GM12878 (cell line): ENCODE results near the gene NKD2. TPM values are rescaled to one million over a fixed set of nuclear protein-coding genes. Genes with fewer than 3 reads are reported as not detected.
A peak's percentile ranks its signal among the peaks of the same experiment; 100 is the strongest.
"Not testable (repeated sequence)": the region's sequence is repeated elsewhere in the genome, so short reads cannot be mapped to it uniquely, and the experiment has no call there.

Experiments used
- ATAC-seq: fragments of 200-7000 bp; cut with Tn5 transposase; 3 replicates; pipeline ENCODE4 v1.9.1; 2020; ENCODE audit warnings: mild to moderate bottlenecking, moderate library complexity
- BruUV-seq: library from RNA; stranded (reverse); fragments of 400-500 nt; replicated peaks from 2 replicates; lab custom pipeline; 2021; lab: Mats Ljungman, UMichigan
- CTCF ChIA-PET: fragments of 300-600 bp; sonication (Branson Sonifier 250); formaldehyde crosslinking; extraction: SDS; loops from one replicate; lab custom pipeline; 2021; ENCODE audit warnings: inconsistent platforms; lab: Yijun Ruan, JAX
- POLR2A ChIA-PET: fragments of 350-600 bp; formaldehyde crosslinking; extraction: SDS; loops from one replicate; lab custom pipeline; 2021; ENCODE audit warnings: inconsistent platforms; lab: Charles Lee
- RAD21 ChIA-PET: fragments of 300-600 bp; sonication (Branson Sonifier 250); formaldehyde crosslinking; loops from one replicate; lab custom pipeline; 2023; ENCODE audit warnings: antibody characterized with exemption; ENCODE audit not compliant: unreplicated experiment; lab: Charles Lee
- SMC1A ChIA-PET: fragments of 300-600 bp; sonication (Branson Sonifier 250); formaldehyde crosslinking; loops from one replicate; lab custom pipeline; 2023; ENCODE audit not compliant: unreplicated experiment, uncharacterized antibody; lab: Charles Lee
- DNase-seq: peaks from one replicate; pipeline ENCODE4 v3.0.0-alpha.2; 2011; ENCODE audit warnings: low read depth, low spot score
- FAIRE-seq: peaks from 3 replicates; lab custom pipeline; 2011; peaks lifted over from hg19 to GRCh38; lab: Jason Lieb, UNC
- H2AFZ ChIP-seq: 2 replicates; pipeline ENCODE4 v1.6.0; 2011; ENCODE audit warnings: low read depth, low read length, control low read depth; ENCODE audit not compliant: control insufficient read depth
- H3K27ac ChIP-seq: 2 replicates; pipeline ENCODE4 v1.5.1; 2011; ENCODE audit warnings: control low read depth; ENCODE audit not compliant: control insufficient read depth, insufficient read depth
- H3K27me3 ChIP-seq, 2 experiments: replicated peaks in 1 of 2; 2 replicates each; pipeline versions ENCODE4 v1.6.0 to v1.6.1; 2011; ENCODE audit warnings: low read length in 1 of 2; ENCODE audit not compliant: control insufficient read depth in 2 of 2, insufficient read depth in 2 of 2
- H3K36me3 ChIP-seq, 2 experiments: 2 replicates each; pipeline ENCODE4 v1.5.1; 2011; ENCODE audit warnings: low read length in 1 of 2; ENCODE audit not compliant: control insufficient read depth in 2 of 2, insufficient read depth in 2 of 2
- H3K4me1 ChIP-seq: 2 replicates; pipeline ENCODE4 v1.6.1; 2011; ENCODE audit warnings: mild to moderate bottlenecking, low read length, moderate library complexity, mixed read lengths; ENCODE audit not compliant: control insufficient read depth, insufficient read depth
- H3K4me2 ChIP-seq: 2 replicates; pipeline ENCODE4 v1.6.0; 2011; ENCODE audit warnings: control low read depth; ENCODE audit not compliant: control insufficient read depth, insufficient read depth
- H3K4me3 ChIP-seq: fragments of 200-600 bp; sonication (generic); 2 replicates; pipeline ENCODE4 v1.5.1; 2016
- H3K79me2 ChIP-seq: 2 replicates; pipeline ENCODE4 v1.6.0; 2011; ENCODE audit warnings: low read length; ENCODE audit not compliant: control insufficient read depth, insufficient read depth
- H3K9ac ChIP-seq: 2 replicates; pipeline ENCODE4 v1.8.0; 2011; ENCODE audit warnings: low read length, control low read depth, mixed read lengths; ENCODE audit not compliant: control insufficient read depth, insufficient read depth
- H3K9me3 ChIP-seq: replicated peaks from 3 replicates; pipeline ENCODE4 v1.5.1; 2011; ENCODE audit warnings: mild to moderate bottlenecking, low read length; ENCODE audit not compliant: control insufficient read depth, insufficient read depth
- H4K20me1 ChIP-seq: 2 replicates; pipeline ENCODE4 v1.6.0; 2011; ENCODE audit not compliant: control insufficient read depth, insufficient read depth
- BACH1 ChIP-seq: fragments of 450-650 bp; IDR thresholded peaks from 2 replicates; pipeline ENCODE4 v1.6.1; 2017; ENCODE audit warnings: mild to moderate bottlenecking, borderline replicate concordance
- CHD2 ChIP-seq: IDR thresholded peaks from 2 replicates; pipeline ENCODE4 v1.6.1; 2011; ENCODE audit warnings: low read depth, low read length, improper control_type of control experiment, borderline replicate concordance
- MTA2 ChIP-seq: fragments of 450-650 bp; IDR thresholded peaks from 2 replicates; pipeline ENCODE4 v1.6.1; 2016; ENCODE audit warnings: low read depth, mild to moderate bottlenecking, moderate library complexity
- RELB ChIP-seq: fragments of 450-650 bp; IDR thresholded peaks from 2 replicates; pipeline ENCODE4 v1.6.1; 2017; ENCODE audit warnings: low read depth, mild to moderate bottlenecking, moderate library complexity
- SMARCA5 ChIP-seq: fragments of 450-650 bp; IDR thresholded peaks from 2 replicates; pipeline ENCODE4 v1.6.1; 2017; ENCODE audit warnings: mild to moderate bottlenecking
- SUZ12 ChIP-seq: fragments of 200-600 bp; sonication (generic); IDR thresholded peaks from one replicate; pipeline ENCODE4 v1.6.1; 2018; ENCODE audit warnings: antibody characterized with exemption, mild to moderate bottlenecking; ENCODE audit not compliant: unreplicated experiment
- TAF1 ChIP-seq: IDR thresholded peaks from 2 replicates; pipeline ENCODE4 v1.6.1; 2011; ENCODE audit warnings: mild to moderate bottlenecking, low read depth, low read length, borderline replicate concordance
- ZNF384 ChIP-seq: IDR thresholded peaks from 2 replicates; pipeline ENCODE4 v1.6.1; 2012; ENCODE audit warnings: low read depth, mild to moderate bottlenecking, low read length, improper control_type of control experiment, borderline replicate concordance
- WGBS: methylation state at CpG from one replicate; pipeline ENCODE4 v1.1.6; 2016; ENCODE audit warnings: low lambda C conversion rate; ENCODE audit not compliant: insufficient replicate concordance, insufficient coverage; ENCODE audit errors: missing lambda C conversion rate; 5-methylcytosine and 5-hydroxymethylcytosine counted together
- in situ Hi-C: fragments of 300-500 bp; cut with MboI; formaldehyde crosslinking; loops from 9 replicates; pipeline ENCODE4 v1.14.3; 2018; ENCODE audit warnings: mixed read lengths
- intact Hi-C: fragments of 100-400 bp; cut with micrococcal nuclease; formaldehyde crosslinking; loops from one replicate; pipeline ENCODE4 v1.14.2; 2022; ENCODE audit not compliant: unreplicated experiment
- polyA plus RNA-seq, 11 experiments: library from polyadenylated mRNA; depleted of rRNA in 4 of 11; unstranded in 6 of 11; stranded (reverse) in 5 of 11; fragments of >200 nt; fragmentation: Nextera tagmentation in 4 of 11; fragmentation: Illumina TruSeq in 1 of 11; extraction: Ambion mirVana in 4 of 11; extraction: Trizol in 1 of 11; gene quantifications; 1 replicate in 1 of 11; 2 replicates in 10 of 11; pipeline versions ENCODE4 v1.2.1 to v1.2.3, GENCODE V29; 2011 to 2016; ENCODE audit warnings: inconsistent platforms in 2 of 11, missing spikeins in 2 of 11, low read depth in 1 of 11
- total RNA-seq, 4 experiments: library from RNA; depleted of rRNA in 3 of 4; stranded (reverse); fragments of >200 nt in 3 of 4; fragmentation: Illumina TruSeq in 1 of 4; extraction: Trizol in 1 of 4; gene quantifications; 2 replicates each; pipeline versions ENCODE4 v1.2.1 to v1.2.3, GENCODE V29; 2013 to 2021

Gene NKD2
- total and polyA plus RNA-seq, 10 of the 15 experiments (the other 5 are each of a cell fraction or from before 2014, with no cell fraction given): 0.20 to 0.83 (median 0.26) TPM; not detected in 7

- no peaks in the 10 kb centered on the region for H3K79me2 ChIP-seq
- no peak overlapping the region for H3K4me2 ChIP-seq
- peaks cover 4% of the 10 kb centered on the region; the same call in 1 of the 2 replicates for H3K4me1 ChIP-seq
- BruUV-seq: no TSS peak
- H3K27ac ChIP-seq: no peak overlapping the region
- CTCF ChIA-PET: no interaction called here
- H2AFZ ChIP-seq: no peak overlapping the region
- in situ Hi-C loops: no loop called here
- TF ChIP-seq SUZ12 (no peak), TAF1 (no peak), BACH1 (no peak), SMARCA5 (no peak), CHD2 (no peak)
- TF ChIP-seq, all 136 proteins: peak for 0
- Histone ChIP-seq H3K4me3 (no peak overlapping the region), H3K36me3 (no peaks in the 10 kb centered on the region), H3K9ac (no peak overlapping the region), H3K9me3 (no peaks in the 10 kb centered on the region), H3K27me3 (peaks cover 0 to 5% of the 10 kb centered on the region in 2 experiments; a peak in 2 of 4 replicates), H4K20me1 (no peaks in the 10 kb centered on the region)
- ChIA-PET SMC1A (no interaction called here), POLR2A (no interaction called here), RAD21 (no interaction called here)
- DNase-seq: no peak
- 62% methylated on average over 14 of the region's 14 CpGs for WGBS
- no peak for FAIRE-seq
- intact Hi-C loops: no loop called here
- ATAC-seq: no peak
These were observed 39.2 kb upstream of the NKD2 start for GRCh38 chr5:969408-969839.

GRCh38 chr5:972575-972974 lies 36.0 kb upstream of the NKD2 start:
- ATAC-seq, H3K9me3 ChIP-seq, H3K4me3 ChIP-seq, SMC1A ChIA-PET, H3K27ac ChIP-seq, H3K4me1 ChIP-seq, in situ Hi-C loops, BruUV-seq, H3K27me3 ChIP-seq, intact Hi-C loops, H3K9ac ChIP-seq, POLR2A ChIA-PET, H3K79me2 ChIP-seq, H3K36me3 ChIP-seq, H4K20me1 ChIP-seq, H2AFZ ChIP-seq, H3K4me2 ChIP-seq, FAIRE-seq, DNase-seq: not testable (repeated sequence)
- peak; percentile 62 for TF ChIP-seq MTA2
- peak; percentile 26; the same call in 1 of the 2 replicates for TF ChIP-seq ZNF384
- 0 out of 2 replicates have a peak, but pooled peaks have one; percentile 16 for TF ChIP-seq RELB
- ChIA-PET CTCF (interaction anchor here (1.3 kb wide), 1 partner anchor 49 kb away, joined by 4 read pairs; no protein-coding TSS in a partner anchor), RAD21 (interaction anchor here (0.7 kb wide), 1 partner anchor 15 kb away, joined by 3 read pairs; no protein-coding TSS in a partner anchor)
- 45% methylated on average over 2 of the region's 2 CpGs for WGBS
